SU-DHL-6 (cell line): Measurements from ENCODE around the gene KCNE1.
"Not testable (repeated sequence)": the region's sequence is repeated elsewhere in the genome, so short reads cannot be mapped to it uniquely, and the experiment has no call there.

Source experiments
- EZH2phosphoT487 ChIP-seq: fragments of 200-600 bp; sonication (generic), shearing (Covaris generic); conservative IDR thresholded peaks from 2 replicates; pipeline ENCODE4 v1.6.1; 2018; ENCODE audit warnings: mild to moderate bottlenecking, antibody characterized with exemption, low read length, moderate library complexity, mixed read lengths
- TF ChIP-seq, protein P1 (sequence below): fragments of 200-600 bp; sonication (generic); IDR thresholded peaks from one replicate; pipeline ENCODE4 v1.5.1; 2017; ENCODE audit warnings: antibody characterized with exemption, mild to moderate bottlenecking, low read length, moderate library complexity; ENCODE audit not compliant: insufficient read depth, poor library complexity, severe bottlenecking

DNA sequence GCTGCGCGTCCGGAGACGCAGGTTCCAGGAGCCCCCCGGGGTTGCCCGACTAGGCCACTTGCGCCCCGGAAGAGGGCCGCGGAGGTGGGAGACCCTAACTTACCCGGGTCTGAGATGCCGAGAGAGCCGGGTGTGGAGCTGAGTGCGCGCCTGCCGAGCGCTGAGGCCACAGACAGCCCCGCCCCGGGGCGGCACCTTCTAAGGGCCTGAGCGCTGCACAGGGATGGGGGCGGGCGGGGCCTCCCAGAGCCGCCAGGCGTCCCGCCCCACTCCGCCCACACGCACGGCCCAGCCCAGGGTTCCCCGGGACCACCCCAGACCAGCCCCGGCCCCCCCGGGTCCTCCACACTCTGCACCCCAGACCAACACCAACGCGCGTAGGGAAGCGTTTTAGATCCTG is 52.6 kb downstream of the KCNE1 start:
- not testable (repeated sequence) for TF ChIP-seq EZH2phosphoT487
- TF ChIP-seq, protein P1, sequence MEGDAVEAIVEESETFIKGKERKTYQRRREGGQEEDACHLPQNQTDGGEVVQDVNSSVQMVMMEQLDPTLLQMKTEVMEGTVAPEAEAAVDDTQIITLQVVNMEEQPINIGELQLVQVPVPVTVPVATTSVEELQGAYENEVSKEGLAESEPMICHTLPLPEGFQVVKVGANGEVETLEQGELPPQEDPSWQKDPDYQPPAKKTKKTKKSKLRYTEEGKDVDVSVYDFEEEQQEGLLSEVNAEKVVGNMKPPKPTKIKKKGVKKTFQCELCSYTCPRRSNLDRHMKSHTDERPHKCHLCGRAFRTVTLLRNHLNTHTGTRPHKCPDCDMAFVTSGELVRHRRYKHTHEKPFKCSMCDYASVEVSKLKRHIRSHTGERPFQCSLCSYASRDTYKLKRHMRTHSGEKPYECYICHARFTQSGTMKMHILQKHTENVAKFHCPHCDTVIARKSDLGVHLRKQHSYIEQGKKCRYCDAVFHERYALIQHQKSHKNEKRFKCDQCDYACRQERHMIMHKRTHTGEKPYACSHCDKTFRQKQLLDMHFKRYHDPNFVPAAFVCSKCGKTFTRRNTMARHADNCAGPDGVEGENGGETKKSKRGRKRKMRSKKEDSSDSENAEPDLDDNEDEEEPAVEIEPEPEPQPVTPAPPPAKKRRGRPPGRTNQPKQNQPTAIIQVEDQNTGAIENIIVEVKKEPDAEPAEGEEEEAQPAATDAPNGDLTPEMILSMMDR = not testable (repeated sequence)
